NCI-H1694 treated with DMSO at 0.1 percent for 48 hours (cell line): Measurements from ENCODE around the gene RXRA.

Experiments
- DNase-seq: peaks from one replicate; lab custom pipeline; 2025; lab: John Stamatoyannopoulos, UW

Gene RXRA

DNA sequence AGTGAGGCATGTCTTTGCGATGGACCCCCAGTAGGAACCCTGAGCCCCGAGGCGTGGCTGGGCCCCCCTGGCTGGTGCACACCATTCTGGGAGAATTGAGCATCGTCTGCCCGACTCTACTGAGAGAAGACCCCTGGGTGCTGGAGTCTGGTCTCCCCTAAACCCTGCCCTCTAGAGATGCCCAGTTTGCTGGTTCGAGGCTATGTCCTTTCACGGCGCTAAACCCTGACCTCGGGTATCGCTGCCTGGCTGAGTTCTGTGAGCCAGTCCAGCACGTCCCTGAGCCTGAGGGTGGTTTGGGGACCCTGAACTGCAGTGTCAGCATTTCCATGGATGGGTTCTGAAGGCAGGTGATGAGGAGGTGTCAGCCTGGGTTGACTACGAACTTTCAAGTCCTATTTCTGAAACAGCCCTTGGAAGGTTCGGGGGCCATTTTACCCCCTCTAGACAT is 128.8 kb downstream of the RXRA start:
- no peak for DNase-seq

GRCh38 chr9:134455537-134455933 is 129.3 kb downstream of the RXRA start:
- DNase-seq = no peak

DNA sequence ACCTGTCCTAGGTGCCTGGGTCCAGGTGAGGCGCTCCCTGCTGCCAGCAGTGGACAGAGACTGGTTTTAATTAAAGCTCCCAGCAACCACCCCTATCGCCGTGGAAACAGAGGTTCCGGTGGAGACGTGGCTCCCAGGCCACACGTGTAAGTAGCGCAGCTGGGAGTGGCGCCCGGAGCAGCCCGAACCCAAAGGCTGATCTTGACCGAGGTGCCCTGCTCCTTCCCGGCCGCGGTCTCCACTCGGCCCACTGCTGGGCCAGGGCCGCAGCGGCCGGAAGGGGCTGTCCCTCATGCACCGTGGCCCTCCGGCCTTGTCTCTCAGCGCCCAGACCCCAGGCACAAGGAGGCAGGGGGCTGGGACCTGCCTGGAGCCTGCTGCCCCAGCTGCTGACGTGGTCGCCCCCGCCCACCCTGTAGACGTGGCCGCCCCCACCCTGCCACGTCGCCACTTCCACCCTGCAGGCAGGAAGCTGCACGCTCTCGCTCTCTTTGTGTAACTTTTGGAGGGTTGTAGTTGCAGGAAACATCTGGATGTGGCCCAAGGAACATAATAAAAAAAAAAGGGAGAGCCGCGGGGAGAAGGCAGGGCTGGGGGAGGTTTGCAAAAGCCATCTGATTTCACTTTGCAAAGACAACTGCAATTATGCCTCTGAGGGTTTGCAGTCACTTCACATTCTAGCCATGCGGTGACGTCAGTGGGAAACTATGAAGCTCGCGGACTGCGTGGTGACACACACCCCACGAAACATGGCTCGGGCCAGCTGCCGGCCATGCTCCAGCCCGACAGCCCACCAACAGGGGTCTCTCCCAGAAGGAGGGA is 129.9 kb downstream of the RXRA start:
- no peak for DNase-seq

DNA sequence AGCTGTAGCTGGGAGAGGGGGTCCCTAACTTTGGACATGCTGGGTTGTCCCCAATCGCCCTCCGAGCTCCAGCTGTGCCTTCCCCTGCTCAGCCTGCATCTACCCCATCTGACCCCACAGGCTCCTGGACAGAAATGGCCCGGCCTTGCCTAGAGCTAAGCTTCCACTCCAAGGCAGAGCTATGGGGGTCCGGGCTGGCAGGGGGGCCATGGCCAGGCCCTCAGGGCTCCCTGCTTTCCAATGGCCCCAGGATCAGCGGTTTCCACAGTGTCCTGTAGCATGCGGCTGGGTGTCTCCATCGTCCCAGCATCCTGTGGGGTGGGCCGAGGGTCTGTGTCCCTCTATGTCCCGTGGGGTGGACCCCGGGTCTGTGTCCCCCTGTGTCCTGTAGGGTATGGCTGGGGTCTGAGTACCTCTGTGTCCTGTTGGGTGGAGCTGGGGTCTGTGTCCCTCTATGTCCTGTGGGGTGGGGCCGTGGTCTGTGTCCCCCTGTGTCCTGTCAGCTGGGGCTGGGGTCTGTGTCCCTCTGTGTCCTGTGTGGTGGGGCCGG is 130.6 kb downstream of the RXRA start:
- no peak for DNase-seq

GRCh38 chr9:134457321-134458206 is 131.3 kb downstream of the RXRA start:
- DNase-seq = no peak

- no peak for DNase-seq
Measured at GRCh38 chr9:134458207-134459108, 132.2 kb downstream of the RXRA start.

DNA sequence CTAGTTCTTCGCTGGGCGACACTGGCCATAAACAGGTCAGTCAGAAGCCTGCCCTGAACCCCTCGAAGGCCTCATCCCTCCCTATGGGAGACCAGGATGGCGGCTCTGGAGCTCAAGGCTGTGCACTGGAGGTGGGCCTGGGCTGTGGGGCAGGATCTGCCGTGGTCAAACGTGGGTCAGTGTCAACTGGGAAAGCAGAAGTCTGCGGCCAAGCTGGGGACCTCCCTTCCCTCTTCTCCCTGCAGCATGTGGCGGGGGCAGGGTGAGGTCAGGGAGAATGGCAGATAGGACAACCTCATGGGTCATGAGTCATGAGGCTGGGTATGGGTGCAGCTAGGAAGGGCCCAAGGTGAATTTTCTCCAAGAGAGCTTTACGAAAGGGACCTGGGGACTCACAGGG is 132.9 kb downstream of the RXRA start:
- no peak for DNase-seq

DNA sequence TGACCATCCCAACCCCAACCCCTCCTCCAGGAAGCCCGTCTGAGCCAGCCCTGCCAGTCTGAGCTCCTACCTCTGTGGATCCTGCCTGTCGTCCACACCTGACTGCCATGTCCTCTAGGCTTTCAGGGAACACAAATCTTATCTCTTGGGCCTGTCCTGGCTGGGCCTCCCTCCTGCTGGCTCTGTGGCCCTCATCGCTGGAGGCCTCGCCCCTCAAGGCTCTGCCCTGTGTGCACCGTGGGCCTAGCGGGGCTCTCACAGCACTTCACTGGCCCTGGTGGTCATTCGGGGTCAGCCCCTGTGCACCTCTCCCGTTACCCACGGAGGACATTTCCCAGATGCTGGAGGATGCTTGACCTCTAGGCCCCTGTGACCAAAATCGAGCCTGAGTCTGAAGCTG is 133.3 kb downstream of the RXRA start:
- no peak for DNase-seq

- DNase-seq = no peak
Measured at GRCh38 chr9:134460206-134460605, 134.0 kb downstream of the RXRA start.

GRCh38 chr9:134460896-134461295 is 134.6 kb downstream of the RXRA start:
- no peak for DNase-seq

GRCh38 chr9:134461426-134461982 is 135.2 kb downstream of the RXRA start:
- DNase-seq = no peak

DNA sequence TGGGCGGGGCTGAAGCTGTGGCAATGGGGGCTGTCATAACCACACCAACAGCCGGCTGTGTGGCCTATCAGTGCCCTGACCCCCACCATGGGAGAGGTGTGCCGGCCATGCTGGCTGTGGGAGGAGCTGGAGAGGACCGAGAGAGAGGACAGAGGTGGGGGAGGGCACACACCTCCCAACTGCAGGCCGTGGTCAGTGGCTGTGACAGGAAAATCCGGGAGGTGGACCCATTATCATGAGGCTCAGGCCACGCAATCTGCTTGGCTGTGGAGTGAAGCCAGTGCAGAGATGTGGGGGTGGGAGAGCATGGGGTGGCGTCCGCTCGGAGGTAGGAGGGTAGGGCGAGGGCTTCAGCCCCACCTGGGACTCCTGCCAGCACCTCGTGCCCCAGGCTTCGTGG is 136.1 kb downstream of the RXRA start:
- no peak for DNase-seq

- DNase-seq = no peak
Measured at GRCh38 chr9:134463280-134463679, 137.0 kb downstream of the RXRA start.

GRCh38 chr9:134466869-134467616 is 140.8 kb downstream of the RXRA start:
- no peak for DNase-seq

DNA sequence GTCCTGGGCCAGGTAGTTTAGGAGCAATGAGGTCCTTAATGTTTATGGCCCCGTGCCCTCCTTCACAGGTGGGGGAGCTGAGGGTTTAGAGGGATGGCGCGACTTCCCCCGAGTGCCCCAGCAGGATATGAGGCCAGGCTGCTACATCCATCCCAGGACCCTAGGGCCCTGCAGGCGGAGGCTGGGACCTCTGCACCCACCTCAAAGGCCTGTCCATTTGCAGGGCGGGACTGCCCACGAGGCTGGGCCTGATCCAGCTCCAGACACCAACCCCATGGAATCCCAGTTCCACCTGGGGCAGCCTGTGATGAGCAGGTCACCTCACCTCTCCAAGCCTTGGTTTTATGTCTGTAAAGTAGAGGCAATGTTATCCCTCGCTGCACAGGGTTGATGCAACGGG is 142.1 kb downstream of the RXRA start:
- no peak for DNase-seq

GRCh38 chr9:134469041-134469875 is 143.0 kb downstream of the RXRA start:
- no peak for DNase-seq

DNA sequence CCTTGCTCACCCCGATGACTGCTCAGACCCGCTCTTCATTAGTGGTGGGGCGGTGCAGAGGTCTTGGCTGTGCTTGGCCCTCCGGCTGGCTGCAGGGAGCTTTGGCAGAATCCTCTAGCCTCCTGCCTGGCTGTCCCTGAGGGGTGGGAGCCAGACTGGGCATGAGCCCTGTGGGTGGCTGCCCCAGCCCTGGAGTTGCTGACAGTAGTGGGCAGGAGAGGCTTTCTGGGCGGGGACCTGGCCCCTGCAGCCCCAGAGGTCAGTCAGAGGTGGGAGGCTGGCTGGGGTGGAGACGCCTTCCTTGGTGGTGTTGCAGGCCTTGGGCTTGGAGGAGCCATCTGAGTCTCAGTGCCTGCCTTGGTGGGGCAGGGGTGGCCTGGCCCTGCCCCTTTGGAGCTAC is 146.0 kb downstream of the RXRA start:
- no peak for DNase-seq

DNA sequence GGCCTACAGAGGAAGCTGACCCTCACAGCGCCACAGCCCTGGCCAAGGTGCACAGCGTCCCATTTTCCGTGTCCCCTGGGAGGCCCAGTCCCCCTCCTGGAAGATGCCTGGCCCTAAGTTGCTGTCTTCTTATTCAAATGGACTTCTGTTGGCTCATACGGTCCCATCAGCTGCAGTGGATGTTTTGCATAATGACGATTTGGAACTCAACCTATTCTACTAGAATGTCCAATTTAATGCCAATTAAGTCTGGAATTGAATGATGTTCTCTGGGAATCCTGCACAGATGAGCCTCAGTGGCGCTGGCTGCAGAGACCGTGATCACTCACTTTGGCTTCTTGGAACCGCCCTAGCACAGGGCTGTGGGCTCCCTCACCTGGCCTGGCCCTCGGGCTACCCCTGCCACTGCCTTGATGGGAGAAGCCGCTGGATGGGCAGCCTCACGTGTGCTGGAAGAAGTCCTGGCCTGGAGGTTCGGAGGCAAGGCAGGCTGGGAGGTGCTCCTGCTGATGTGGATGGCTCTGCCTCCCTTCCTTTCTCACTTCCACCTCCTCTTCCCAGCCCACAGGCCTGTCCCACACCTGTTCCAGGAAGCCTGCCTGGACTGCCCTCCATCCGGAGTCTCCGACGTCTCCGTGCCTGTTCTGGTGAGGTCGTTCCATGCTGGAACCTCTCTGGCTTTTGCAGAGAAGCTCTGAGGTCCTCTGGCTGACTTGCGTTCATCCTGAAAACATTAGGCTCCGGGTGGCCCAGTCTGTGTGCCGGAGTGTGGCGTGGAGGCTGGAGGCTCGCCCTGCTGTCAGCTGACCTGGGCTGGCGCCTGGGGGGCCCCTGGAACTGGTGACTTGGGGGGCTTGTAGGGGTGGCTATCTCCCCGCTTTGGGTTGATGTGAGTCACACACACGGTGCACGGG is 147.1 kb downstream of the RXRA start:
- DNase-seq = no peak

GRCh38 chr9:134474055-134474370 is 147.8 kb downstream of the RXRA start:
- DNase-seq = no peak
